Tibial nerve (tissue), 4 donors: Measurements from ENCODE around the gene ATP2B3. TPM values are rescaled to one million over a fixed set of nuclear protein-coding genes. Genes with fewer than 3 reads are reported as not detected.

ENCODE experiments used
- DNase-seq, 2 donors: peaks; one replicate each; pipeline ENCODE4 v3.0.0-alpha.2; 2019; ENCODE audit warnings: low spot score in 2 of 2
- H3K27ac ChIP-seq, 4 donors: fragments of 200-600 bp; sonication (generic) in 3 of 4; one replicate each; pipeline ENCODE4 v1.5.1; 2017 to 2019; ENCODE audit warnings: mild to moderate bottlenecking in 1 of 4
- H3K27me3 ChIP-seq, 2 donors: fragments of 200-600 bp; sonication (generic) in 1 of 2; one replicate each; pipeline versions ENCODE4 v1.5.1 to v1.6.0; 2017 to 2019
- H3K36me3 ChIP-seq, 3 donors: fragments of 200-600 bp; sonication (generic); one replicate each; pipeline ENCODE4 v1.5.1; 2018 to 2019
- H3K4me1 ChIP-seq, 4 donors: fragments of 200-600 bp; sonication (generic) in 3 of 4; one replicate each; pipeline ENCODE4 v1.5.1; 2017 to 2019
- H3K4me3 ChIP-seq, 4 donors: fragments of 200-600 bp; sonication (generic) in 3 of 4; one replicate each; pipeline ENCODE4 v1.5.1; 2017 to 2019; ENCODE audit warnings: mild to moderate bottlenecking in 1 of 4, moderate library complexity in 1 of 4
- H3K9me3 ChIP-seq, 4 donors: fragments of 200-600 bp; sonication (generic) in 3 of 4; one replicate each; pipeline ENCODE4 v1.5.1; 2017 to 2019
- EP300 ChIP-seq, 2 donors: sonication (generic); formaldehyde crosslinking; IDR thresholded peaks; one replicate each; pipeline ENCODE4 v1.6.1; 2017; ENCODE audit warnings: antibody characterized with exemption in 2 of 2, mild to moderate bottlenecking in 1 of 2
- POLR2A ChIP-seq, 2 donors: fragments of 450-650 bp; IDR thresholded peaks; one replicate each; pipeline ENCODE4 v1.6.1; 2017; ENCODE audit warnings: antibody characterized with exemption in 2 of 2, mild to moderate bottlenecking in 2 of 2, moderate library complexity in 2 of 2
- WGBS, 2 donors: methylation state at CpG; one replicate each; pipeline ENCODE4 v1.1.5; 2018; 5-methylcytosine and 5-hydroxymethylcytosine counted together
- total RNA-seq, 4 donors: library from RNA; depleted of rRNA; stranded (reverse); fragments of >200 nt; gene quantifications; one replicate each; pipeline ENCODE4 v1.1.0, GENCODE V29; 2016
- TF ChIP-seq, protein P1 (sequence below), 5 experiments: fragments of 200-600 bp in 3 of 5; fragments of 450-650 bp in 2 of 5; sonication (generic) in 3 of 5; IDR thresholded peaks; one replicate each; pipeline ENCODE4 v1.5.1; 2016 to 2019; ENCODE audit warnings: antibody characterized with exemption in 5 of 5, mild to moderate bottlenecking in 3 of 5, moderate library complexity in 2 of 5

Gene ATP2B3
- total RNA-seq, 4 donors from 2014 or later = not detected

DNA sequence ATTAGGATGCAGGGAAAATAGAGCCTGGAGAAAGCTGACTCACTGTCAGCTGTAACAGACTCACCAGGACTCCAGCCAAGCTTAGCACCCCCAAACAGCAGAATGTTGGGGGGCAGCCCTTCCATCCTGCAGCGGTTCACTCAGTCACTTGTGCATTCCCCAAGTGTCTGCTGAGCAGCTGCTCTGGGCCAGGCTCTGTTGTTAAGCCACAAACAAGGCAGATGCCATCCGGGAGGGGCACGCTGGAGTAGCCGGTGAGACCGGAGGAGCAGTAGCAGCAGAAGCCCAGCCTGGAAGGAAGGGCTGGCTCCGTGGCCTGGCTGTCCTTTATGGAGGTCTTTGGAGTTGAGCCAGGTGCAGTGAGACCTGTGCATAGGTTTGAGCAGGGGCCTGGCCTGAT is 59.5 kb downstream of the ATP2B3 start:
- TF ChIP-seq POLR2A (IDR thresholded peaks at IDR 0.05) (no peak), EP300 (IDR thresholded peaks at IDR 0.05) (no peak)
- TF ChIP-seq, protein P1, sequence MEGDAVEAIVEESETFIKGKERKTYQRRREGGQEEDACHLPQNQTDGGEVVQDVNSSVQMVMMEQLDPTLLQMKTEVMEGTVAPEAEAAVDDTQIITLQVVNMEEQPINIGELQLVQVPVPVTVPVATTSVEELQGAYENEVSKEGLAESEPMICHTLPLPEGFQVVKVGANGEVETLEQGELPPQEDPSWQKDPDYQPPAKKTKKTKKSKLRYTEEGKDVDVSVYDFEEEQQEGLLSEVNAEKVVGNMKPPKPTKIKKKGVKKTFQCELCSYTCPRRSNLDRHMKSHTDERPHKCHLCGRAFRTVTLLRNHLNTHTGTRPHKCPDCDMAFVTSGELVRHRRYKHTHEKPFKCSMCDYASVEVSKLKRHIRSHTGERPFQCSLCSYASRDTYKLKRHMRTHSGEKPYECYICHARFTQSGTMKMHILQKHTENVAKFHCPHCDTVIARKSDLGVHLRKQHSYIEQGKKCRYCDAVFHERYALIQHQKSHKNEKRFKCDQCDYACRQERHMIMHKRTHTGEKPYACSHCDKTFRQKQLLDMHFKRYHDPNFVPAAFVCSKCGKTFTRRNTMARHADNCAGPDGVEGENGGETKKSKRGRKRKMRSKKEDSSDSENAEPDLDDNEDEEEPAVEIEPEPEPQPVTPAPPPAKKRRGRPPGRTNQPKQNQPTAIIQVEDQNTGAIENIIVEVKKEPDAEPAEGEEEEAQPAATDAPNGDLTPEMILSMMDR (IDR thresholded peaks at IDR 0.05) = no peak
- H3K9me3 ChIP-seq = no peaks in the 10 kb centered on the region
- no peak for DNase-seq
- H3K36me3 ChIP-seq = no peaks in the 10 kb centered on the region
- no peak overlapping the region for H3K4me3 ChIP-seq
- H3K27me3 ChIP-seq = peaks cover 0 to 11% of the 10 kb centered on the region in 2 donors
- 60 to 82% methylated on average over 1 to 6 of the region's 6 CpGs for WGBS, 2 donors
- no peaks in the 10 kb centered on the region for H3K4me1 ChIP-seq
- H3K27ac ChIP-seq = no peak overlapping the region

DNA sequence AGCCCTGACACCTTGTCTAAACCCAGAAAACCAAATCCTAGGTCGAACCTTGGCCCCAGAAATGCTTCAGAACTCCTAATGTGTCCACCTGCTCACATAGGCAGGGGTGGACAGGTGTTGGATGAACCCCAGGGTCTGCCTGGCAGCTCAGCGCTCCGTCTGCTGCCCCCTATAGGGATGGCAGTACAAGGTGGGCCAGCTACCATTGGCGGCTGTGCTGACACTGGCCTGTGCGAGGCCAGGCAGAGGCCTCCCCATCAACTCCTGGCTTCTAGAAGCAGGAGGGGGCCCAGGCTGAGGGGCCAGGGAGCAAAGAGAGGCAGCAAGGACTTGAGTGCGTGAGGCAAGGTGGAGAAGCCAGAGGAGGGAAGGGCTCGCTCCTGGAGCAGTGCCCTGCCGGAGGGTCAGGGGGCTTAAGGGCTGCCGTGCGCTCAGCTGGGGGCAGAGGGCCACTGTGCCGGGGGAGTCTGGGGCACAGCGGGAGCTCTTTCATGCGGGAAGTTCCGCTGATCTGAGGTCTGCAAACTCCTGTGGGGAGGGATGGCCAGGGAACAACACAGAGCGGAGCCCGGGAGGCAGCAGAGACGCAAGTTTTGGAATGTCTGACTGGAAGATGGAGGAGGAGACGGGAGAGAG is 60.9 kb downstream of the ATP2B3 start:
- no peaks in the 10 kb centered on the region for H3K9me3 ChIP-seq
- H3K36me3 ChIP-seq = no peaks in the 10 kb centered on the region
- peaks cover 0 to 6% of the 10 kb centered on the region in 2 donors for H3K27me3 ChIP-seq
- no peak overlapping the region for H3K27ac ChIP-seq
- no peak for DNase-seq
- WGBS, 2 donors = 76 to 81% methylated on average over 17 to 18 of the region's 18 CpGs
- H3K4me3 ChIP-seq = no peak overlapping the region
- no peak for TF ChIP-seq EP300 (IDR thresholded peaks at IDR 0.05)
- TF ChIP-seq POLR2A (IDR thresholded peaks at IDR 0.05) = no peak
- TF ChIP-seq, protein P1 (IDR thresholded peaks at IDR 0.05) = no peak
- H3K4me1 ChIP-seq = no peaks in the 10 kb centered on the region

DNA sequence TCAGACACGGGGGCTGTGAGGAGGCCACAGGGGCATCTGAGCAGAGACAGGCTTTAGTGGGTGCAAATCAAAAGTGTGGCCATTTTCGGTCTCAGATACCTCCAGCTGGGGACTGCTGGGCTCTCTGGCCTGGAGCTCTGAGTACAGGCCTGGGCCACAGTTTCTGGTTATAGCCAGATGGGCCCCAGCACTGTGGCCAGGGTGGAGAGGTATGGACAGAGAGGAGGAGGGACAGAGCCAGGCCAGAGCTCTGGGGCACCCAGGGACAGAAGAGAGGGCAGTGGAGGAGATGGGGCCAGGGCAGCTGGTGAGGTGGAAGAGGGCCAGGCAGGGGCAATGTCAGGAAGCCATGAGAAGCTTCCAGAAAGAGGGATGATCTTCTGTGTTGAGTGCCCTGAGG is 61.4 kb downstream of the ATP2B3 start:
- Histone ChIP-seq H3K27me3 (peaks cover 0 to 6% of the 10 kb centered on the region in 2 donors), H3K4me1 (no peaks in the 10 kb centered on the region), H3K36me3 (no peaks in the 10 kb centered on the region), H3K27ac (no peak overlapping the region), H3K4me3 (no peak overlapping the region), H3K9me3 (no peaks in the 10 kb centered on the region)
- WGBS, 2 donors = 68 to 83% methylated on average over 2 of the region's 2 CpGs
- no peak for DNase-seq
- TF ChIP-seq, protein P1 (IDR thresholded peaks at IDR 0.05) = no peak
- TF ChIP-seq POLR2A (IDR thresholded peaks at IDR 0.05) = no peak
- TF ChIP-seq EP300 (IDR thresholded peaks at IDR 0.05) = no peak

DNA sequence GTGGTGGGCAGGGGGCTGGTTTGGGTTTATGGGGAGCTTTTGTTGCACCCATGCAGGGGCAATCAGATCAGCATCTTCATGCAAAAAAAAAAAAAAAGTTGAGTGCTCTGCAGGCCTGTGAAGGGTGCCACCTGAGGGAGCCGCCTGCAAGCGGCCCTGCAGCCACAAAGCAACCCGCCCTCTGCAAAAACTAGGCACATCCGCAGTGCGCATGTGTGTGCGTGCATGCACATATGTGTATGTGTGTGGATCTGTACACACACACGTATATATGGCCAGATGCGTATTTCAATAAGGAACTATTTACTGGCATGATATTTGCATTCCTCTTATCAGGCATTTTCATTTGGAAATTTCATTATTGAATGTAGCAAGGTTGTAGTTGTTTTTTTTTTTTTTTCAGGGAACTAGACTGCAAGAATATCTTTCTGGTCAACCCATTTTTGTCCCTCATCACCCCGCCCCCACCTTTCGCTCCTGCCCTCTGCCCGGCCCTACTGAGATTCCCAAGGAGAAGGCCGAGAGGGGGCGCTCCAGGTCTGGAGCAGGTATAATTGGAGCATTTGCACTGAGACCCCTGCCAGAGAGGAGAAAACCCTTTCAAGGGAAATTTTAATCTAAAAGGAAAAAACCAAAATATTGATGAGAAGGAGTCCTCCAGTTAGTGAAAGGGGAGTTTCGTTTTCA is 63.4 kb downstream of the ATP2B3 start:
- no peaks in the 10 kb centered on the region for H3K9me3 ChIP-seq
- H3K27ac ChIP-seq = no peak overlapping the region
- no peak overlapping the region for H3K4me3 ChIP-seq
- DNase-seq = no peak
- TF ChIP-seq EP300 (IDR thresholded peaks at IDR 0.05) (no peak), POLR2A (IDR thresholded peaks at IDR 0.05) (no peak)
- TF ChIP-seq, protein P1 (IDR thresholded peaks at IDR 0.05) = no peak
- H3K36me3 ChIP-seq = no peaks in the 10 kb centered on the region
- peaks cover 0 to 6% of the 10 kb centered on the region in 2 donors for H3K27me3 ChIP-seq
- no peaks in the 10 kb centered on the region for H3K4me1 ChIP-seq
- 75 to 86% methylated on average over 14 of the region's 14 CpGs for WGBS, 2 donors

DNA sequence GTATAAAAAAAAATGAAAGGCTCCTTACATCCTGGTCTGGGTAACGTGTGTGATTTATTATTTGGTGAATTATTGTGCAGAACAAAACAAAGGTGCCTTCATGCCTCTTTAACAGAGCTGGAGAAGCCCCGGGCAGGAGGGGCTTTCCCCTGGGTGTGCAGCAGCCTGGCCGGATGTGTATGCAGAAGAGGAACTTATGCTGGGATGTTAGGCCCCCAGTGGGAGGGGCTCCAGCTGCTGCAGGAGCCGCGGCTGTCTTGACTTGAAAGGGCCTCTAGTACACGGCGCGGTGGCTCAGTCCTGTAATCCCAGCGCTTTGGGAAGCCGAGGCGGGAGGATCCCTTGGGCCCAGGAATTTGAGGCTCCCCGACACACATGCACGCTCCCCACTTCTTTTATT is 65.5 kb downstream of the ATP2B3 start:
- Histone ChIP-seq H3K27ac (no peak overlapping the region), H3K4me1 (no peaks in the 10 kb centered on the region), H3K27me3 (peaks cover 0 to 6% of the 10 kb centered on the region in 2 donors), H3K4me3 (no peak overlapping the region), H3K36me3 (peaks cover 0 to 12% (median 0%) of the 10 kb centered on the region in 3 donors), H3K9me3 (no peaks in the 10 kb centered on the region)
- TF ChIP-seq, protein P1 (IDR thresholded peaks at IDR 0.05) = no peak
- no peak for TF ChIP-seq POLR2A (IDR thresholded peaks at IDR 0.05)
- TF ChIP-seq EP300 (IDR thresholded peaks at IDR 0.05) = no peak
- DNase-seq = no peak
- WGBS, 2 donors = 6 to 62% methylated on average over 3 to 13 of the region's 13 CpGs
